Vagina (tissue), 2 donors: ENCODE data around the gene HOXA5. TPM values are rescaled to one million over a fixed set of nuclear protein-coding genes. Genes with fewer than 3 reads are reported as not detected.

Experiments used
- DNase-seq, 2 donors: peaks; one replicate each; pipeline ENCODE4 v3.0.0-alpha.2; 2017; ENCODE audit errors: extremely low spot score in 2 of 2
- H3K27ac ChIP-seq: fragments of 200-600 bp; sonication (generic); one replicate; pipeline ENCODE4 v1.5.1; 2019
- H3K27me3 ChIP-seq: fragments of 200-600 bp; sonication (generic); one replicate; pipeline ENCODE4 v1.5.1; 2019
- H3K36me3 ChIP-seq, 2 donors: fragments of 200-600 bp; sonication (generic); one replicate each; pipeline ENCODE4 v1.5.1; 2017 to 2019
- H3K4me1 ChIP-seq: fragments of 200-600 bp; sonication (generic); one replicate; pipeline ENCODE4 v1.5.1; 2019
- H3K4me3 ChIP-seq, 2 donors: fragments of 200-600 bp; sonication (generic); 1 replicate in 1 of 2; 2 replicates in 1 of 2; pipeline ENCODE4 v1.5.1; 2016 to 2019
- H3K9me3 ChIP-seq: fragments of 200-600 bp; sonication (generic); one replicate; pipeline ENCODE4 v1.5.1; 2019
- POLR2A ChIP-seq, 2 donors: fragments of 450-650 bp; IDR thresholded peaks; one replicate each; pipeline ENCODE4 v1.6.1; 2017; ENCODE audit warnings: antibody characterized with exemption in 2 of 2, mild to moderate bottlenecking in 2 of 2, moderate library complexity in 2 of 2
- POLR2AphosphoS5 ChIP-seq, 2 donors: sonication (generic); formaldehyde crosslinking; IDR thresholded peaks; one replicate each; pipeline ENCODE4 v1.9.0; 2017; ENCODE audit warnings: antibody characterized with exemption in 2 of 2, mild to moderate bottlenecking in 2 of 2, low read depth in 1 of 2; ENCODE audit not compliant: insufficient read depth in 1 of 2
- intact Hi-C: fragments of 100-400 bp; cut with DNase I; formaldehyde crosslinking; loops from one replicate; pipeline ENCODE4 v1.15.1; 2023
- total RNA-seq: library from RNA; depleted of rRNA; stranded (reverse); fragments of >200 nt; gene quantifications from one replicate; pipeline ENCODE4 v1.2.3, GENCODE V29; 2016
- TF ChIP-seq, protein P1 (sequence below), 3 experiments: fragments of 450-650 bp in 2 of 3; fragments of 200-600 bp in 1 of 3; sonication (generic) in 1 of 3; IDR thresholded peaks; one replicate each; pipeline ENCODE4 v1.5.1; 2017 to 2019; ENCODE audit warnings: antibody characterized with exemption in 3 of 3, mild to moderate bottlenecking in 2 of 3, moderate library complexity in 2 of 3

HOXA5 gene
- total RNA-seq, 1 donor from 2014 or later = 6.1 TPM

DNA sequence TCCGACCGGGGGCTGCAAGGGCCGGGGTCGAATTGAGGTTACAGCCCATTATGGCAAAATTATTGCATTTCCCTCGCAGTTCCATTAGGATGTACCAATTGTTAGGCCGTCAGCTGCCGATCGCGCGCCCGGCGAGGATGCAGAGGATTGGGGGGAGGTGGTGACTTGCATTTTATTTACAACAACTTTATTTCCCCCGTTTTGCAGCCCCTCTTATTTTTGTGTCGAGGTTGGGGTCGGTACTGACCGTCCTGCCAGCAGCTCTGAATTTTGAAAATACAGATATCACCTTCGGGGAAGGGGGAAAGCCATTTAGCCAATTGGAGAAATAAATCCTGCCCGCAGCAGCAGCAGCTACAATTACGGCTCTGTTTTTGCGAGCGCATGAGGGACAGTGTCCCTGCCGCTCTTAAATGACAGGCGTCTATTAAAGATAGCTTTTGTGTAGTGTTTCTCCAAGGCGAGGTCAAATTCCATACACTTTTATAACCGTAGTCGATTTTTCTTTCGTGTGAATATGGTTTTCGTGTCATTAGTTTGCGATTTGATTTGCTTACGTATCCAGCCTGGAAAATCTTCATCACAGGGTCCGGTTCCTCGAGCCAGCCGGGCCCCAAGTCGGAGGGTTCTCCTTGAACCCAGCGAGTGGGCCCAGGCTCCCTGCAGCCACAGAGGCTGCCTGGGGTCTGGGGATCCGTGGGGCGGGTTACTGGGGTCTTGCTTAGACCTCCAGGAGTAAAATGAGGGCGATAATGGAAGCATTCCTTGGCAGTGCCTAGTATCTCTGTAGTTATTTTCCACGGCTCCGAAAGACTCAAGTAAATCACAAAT is 684 bp upstream of the HOXA5 start:
- no peak overlapping the region for H3K27ac ChIP-seq
- no peaks in the 10 kb centered on the region for H3K27me3 ChIP-seq
- TF ChIP-seq POLR2AphosphoS5 (IDR thresholded peaks at IDR 0.05; ENCODE audit: insufficient read depth in 1 of 2, low read depth in 1 of 2) (no peak), POLR2A (IDR thresholded peaks at IDR 0.05) (no peak)
- TF ChIP-seq, protein P1, sequence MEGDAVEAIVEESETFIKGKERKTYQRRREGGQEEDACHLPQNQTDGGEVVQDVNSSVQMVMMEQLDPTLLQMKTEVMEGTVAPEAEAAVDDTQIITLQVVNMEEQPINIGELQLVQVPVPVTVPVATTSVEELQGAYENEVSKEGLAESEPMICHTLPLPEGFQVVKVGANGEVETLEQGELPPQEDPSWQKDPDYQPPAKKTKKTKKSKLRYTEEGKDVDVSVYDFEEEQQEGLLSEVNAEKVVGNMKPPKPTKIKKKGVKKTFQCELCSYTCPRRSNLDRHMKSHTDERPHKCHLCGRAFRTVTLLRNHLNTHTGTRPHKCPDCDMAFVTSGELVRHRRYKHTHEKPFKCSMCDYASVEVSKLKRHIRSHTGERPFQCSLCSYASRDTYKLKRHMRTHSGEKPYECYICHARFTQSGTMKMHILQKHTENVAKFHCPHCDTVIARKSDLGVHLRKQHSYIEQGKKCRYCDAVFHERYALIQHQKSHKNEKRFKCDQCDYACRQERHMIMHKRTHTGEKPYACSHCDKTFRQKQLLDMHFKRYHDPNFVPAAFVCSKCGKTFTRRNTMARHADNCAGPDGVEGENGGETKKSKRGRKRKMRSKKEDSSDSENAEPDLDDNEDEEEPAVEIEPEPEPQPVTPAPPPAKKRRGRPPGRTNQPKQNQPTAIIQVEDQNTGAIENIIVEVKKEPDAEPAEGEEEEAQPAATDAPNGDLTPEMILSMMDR (IDR thresholded peaks at IDR 0.05) = peak in 1 of 3 experiments; percentile 31
- intact Hi-C loops = no loop called here
- no peak overlapping the region for H3K4me3 ChIP-seq
- DNase-seq = peak in 1 of 2 donors; percentile 70
- peaks cover 0 to 11% of the 10 kb centered on the region in 2 donors for H3K36me3 ChIP-seq
- H3K4me1 ChIP-seq = peaks cover 29% of the 10 kb centered on the region
- H3K9me3 ChIP-seq = no peaks in the 10 kb centered on the region

DNA sequence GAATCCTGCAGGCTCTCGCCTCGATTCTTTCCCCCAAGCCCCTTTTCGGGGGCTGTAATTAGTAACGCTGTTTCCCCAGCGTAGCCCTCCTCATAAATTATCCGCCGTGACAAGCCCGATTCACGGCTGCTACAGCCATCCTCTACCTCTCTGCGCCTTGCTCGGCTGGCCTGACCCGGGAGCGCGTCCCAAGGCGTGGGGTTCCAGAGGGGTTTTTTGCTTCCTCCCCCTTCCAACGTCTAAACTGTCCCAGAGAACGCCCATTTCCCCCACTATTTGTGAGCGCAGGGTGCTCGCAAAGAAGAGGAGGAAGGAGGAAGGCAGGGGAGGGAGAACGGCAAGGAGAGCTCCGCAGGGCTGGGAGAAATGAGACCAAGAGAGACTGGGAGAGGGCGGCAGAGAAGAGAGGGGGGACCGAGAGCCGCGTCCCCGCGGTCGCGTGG is 880 bp downstream of the HOXA5 start:
- intact Hi-C loops = no loop called here
- DNase-seq = peak in 1 of 2 donors; percentile 58
- H3K4me1 ChIP-seq = peaks cover 13% of the 10 kb centered on the region
- TF ChIP-seq POLR2AphosphoS5 (IDR thresholded peaks at IDR 0.05; ENCODE audit: insufficient read depth in 1 of 2, low read depth in 1 of 2) = no peak
- TF ChIP-seq, protein P1 (IDR thresholded peaks at IDR 0.05) = no peak
- TF ChIP-seq POLR2A (IDR thresholded peaks at IDR 0.05) = no peak
- no peaks in the 10 kb centered on the region for H3K9me3 ChIP-seq
- H3K36me3 ChIP-seq = peaks cover 0 to 11% of the 10 kb centered on the region in 2 donors
- H3K27ac ChIP-seq = peak overlapping the region; percentile 34
- H3K27me3 ChIP-seq = no peaks in the 10 kb centered on the region
- peak overlapping the region; percentile 7 to 41 for H3K4me3 ChIP-seq

DNA sequence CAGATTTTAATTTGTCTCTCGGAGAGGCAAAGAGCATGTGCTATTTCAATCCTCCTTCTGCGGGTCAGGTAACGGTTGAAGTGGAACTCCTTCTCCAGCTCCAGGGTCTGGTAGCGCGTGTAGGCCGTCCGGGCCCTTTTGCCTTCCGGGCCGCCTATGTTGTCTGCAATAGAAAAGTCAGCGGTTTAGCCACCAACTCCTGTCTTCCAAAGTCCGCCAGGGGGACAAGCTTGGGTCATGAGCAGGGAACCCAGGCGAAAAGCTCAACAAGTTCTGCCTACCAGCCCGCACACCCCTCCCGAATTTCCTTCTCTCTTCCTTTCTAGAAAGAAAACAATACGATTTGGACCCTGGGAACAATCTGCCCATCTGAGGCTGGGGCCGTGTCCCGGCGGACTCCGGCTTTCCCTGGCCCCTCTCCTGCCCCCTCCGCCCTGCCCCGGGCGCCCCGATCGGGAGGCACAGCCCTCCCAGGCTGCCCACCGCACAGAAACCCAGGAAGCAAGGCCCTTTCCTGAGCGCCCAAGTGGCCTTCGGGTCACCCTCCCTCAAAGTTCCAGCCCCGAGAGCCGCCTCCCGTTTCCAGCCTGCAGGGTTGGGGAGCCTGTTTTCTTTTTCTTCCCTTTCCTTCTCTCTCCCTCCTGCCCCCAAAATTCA is 1.4 kb downstream of the HOXA5 start:
- no peak for TF ChIP-seq POLR2A (IDR thresholded peaks at IDR 0.05)
- TF ChIP-seq, protein P1 (IDR thresholded peaks at IDR 0.05) = no peak
- TF ChIP-seq POLR2AphosphoS5 (IDR thresholded peaks at IDR 0.05; ENCODE audit: insufficient read depth in 1 of 2, low read depth in 1 of 2) = no peak
- DNase-seq = no peak

DNA sequence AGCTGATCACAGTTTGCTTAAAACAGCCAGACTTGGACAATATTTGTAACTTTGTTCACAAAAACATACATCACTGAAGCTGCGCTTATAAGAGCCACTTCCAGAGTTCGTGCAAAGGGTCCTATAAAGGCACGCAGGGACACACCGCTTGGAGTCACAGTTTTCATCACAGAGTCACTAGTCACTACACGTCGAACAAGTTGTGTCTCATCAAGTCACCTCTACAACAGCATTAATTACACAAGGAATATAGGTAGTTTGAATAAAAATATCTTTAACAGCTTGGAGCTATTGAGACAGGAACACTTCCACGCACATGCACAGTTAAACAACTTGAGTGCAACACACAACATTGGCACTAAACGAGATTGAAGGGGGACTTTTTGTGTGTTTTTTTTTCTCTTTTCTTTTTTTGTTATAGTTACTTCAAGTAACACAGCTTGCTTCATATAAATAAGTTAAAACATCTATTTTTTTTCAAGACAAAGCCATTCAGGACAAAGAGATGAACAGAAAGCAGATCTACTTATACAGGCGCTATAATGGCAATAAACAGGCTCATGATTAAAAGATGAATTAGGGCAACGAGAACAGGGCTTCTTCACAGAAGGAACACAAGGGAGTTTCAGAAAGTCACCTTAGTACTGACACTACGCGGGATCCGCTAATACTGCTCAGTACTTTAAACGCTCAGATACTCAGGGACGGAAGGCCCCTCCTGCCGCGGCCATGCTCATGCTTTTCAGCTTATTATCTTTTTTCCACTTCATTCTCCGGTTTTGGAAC is 2.2 kb downstream of the HOXA5 start:
- H3K27me3 ChIP-seq = no peaks in the 10 kb centered on the region
- no peaks in the 10 kb centered on the region for H3K9me3 ChIP-seq
- no peak overlapping the region for H3K4me3 ChIP-seq
- intact Hi-C loops = no loop called here
- peaks cover 0 to 11% of the 10 kb centered on the region in 2 donors for H3K36me3 ChIP-seq
- DNase-seq = no peak
- no peak for TF ChIP-seq POLR2A (IDR thresholded peaks at IDR 0.05)
- TF ChIP-seq, protein P1 (IDR thresholded peaks at IDR 0.05) = no peak
- TF ChIP-seq POLR2AphosphoS5 (IDR thresholded peaks at IDR 0.05; ENCODE audit: insufficient read depth in 1 of 2, low read depth in 1 of 2) = no peak
- H3K27ac ChIP-seq = no peak overlapping the region
- peaks cover 8% of the 10 kb centered on the region for H3K4me1 ChIP-seq

More for the DNA sequence above, 1.4 kb downstream of the HOXA5 start:
- Histone ChIP-seq H3K4me3 (peak overlapping the region in 1 of 2 donors; percentile 41), H3K27me3 (no peaks in the 10 kb centered on the region), H3K36me3 (peaks cover 0 to 11% of the 10 kb centered on the region in 2 donors), H3K4me1 (peaks cover 8% of the 10 kb centered on the region), H3K9me3 (no peaks in the 10 kb centered on the region), H3K27ac (no peak overlapping the region)
- intact Hi-C loops = no loop called here
